ENCODE data around the gene MTA2. TPM values are rescaled to one million over a fixed set of nuclear protein-coding genes. Genes with fewer than 3 reads are reported as not detected.
A peak's percentile ranks its signal among the peaks of the same experiment; 100 is the strongest.

The MTA2 gene
- total RNA-seq, 1 donor from 2014 or later = 63.7 TPM

DNA sequence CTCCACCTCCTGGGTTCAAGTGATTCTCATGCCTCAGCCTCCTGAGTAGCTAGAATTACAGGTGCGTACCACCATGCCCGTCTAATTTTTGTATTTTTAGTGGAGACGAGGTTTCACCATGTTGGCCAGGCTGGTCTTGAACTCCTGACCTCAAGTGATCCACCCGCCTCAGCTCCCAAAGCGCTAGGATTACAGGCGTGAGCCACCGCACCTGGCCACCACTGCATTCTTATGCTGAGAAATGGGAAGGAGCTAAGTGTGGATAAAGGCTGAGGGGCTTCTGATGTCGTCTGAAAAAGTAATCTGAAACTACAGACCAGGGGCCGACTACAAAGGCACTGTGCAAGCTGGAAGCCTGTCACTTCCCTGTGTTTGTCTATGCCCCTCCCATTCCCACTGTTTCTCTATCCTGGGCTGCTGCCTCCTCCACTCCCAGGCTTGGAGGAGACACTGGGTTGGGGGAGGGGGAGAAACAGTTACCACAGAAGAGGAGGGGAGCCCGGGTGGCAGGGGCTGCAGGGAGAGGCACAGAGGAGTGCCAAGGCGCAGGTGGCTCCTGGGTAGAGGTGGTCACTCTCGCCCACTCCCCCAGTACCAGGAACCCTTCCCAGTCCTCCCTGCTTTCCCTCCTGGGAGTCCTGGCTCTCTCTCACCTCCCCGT, 2.9 kb upstream of the MTA2 start:
- no peak overlapping the region for H3K9ac ChIP-seq (ENCODE audit: low read depth in 1 of 3, low read length in 3 of 3)
- peaks cover 23 to 30% (median 26%) of the 10 kb centered on the region in 3 donors for H3K4me1 ChIP-seq (ENCODE audit: control insufficient read depth in 3 of 3, insufficient read depth in 3 of 3, low read length in 3 of 3)
- H3K4me3 ChIP-seq (ENCODE audit: low read length in 3 of 3) = no peak overlapping the region
- no peaks in the 10 kb centered on the region for H3K9me3 ChIP-seq (ENCODE audit: control insufficient read depth in 3 of 3, low read length in 3 of 3)
- H3K36me3 ChIP-seq (ENCODE audit: control insufficient read depth in 3 of 3, insufficient read depth in 3 of 3, low read length in 3 of 3) = peaks cover 19 to 21% (median 21%) of the 10 kb centered on the region in 3 donors
- no peak overlapping the region for H3K27ac ChIP-seq (ENCODE audit: low read depth, low read length)
- H3K27me3 ChIP-seq (ENCODE audit: control insufficient read depth in 3 of 3, insufficient read depth in 3 of 3, low read length in 3 of 3) = no peaks in the 10 kb centered on the region

DNA sequence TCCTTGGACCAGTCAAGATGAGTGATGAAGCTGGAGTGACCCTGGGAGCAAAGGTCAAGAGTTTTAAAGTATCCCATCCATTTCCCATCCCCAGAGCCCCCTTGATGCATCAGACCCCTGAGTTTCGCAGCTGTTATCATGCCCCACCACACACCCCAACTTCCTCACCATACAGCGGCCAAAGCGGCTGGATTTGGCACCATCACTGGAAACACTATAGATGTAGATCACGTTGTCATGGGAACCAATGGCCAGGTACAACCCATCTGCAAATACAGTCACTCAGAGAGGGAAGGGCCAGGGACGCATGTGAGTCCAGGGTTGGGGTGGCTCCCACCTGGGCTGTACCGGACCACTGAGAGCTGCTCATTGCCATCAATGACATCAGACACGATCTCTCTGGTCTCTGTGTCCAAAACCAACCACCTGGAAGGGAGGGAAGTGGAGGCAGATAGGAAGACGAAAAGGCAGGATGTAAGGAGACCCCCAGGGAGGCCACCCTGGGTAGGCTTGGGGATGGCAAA, 2.2 kb upstream of the MTA2 start:
- no peak overlapping the region for H3K4me3 ChIP-seq (ENCODE audit: low read length in 3 of 3)
- no peaks in the 10 kb centered on the region for H3K27me3 ChIP-seq (ENCODE audit: control insufficient read depth in 3 of 3, insufficient read depth in 3 of 3, low read length in 3 of 3)
- no peaks in the 10 kb centered on the region for H3K9me3 ChIP-seq (ENCODE audit: control insufficient read depth in 3 of 3, low read length in 3 of 3)
- H3K4me1 ChIP-seq (ENCODE audit: control insufficient read depth in 3 of 3, insufficient read depth in 3 of 3, low read length in 3 of 3) = peaks cover 30 to 37% (median 32%) of the 10 kb centered on the region in 3 donors
- peaks cover 15 to 21% (median 20%) of the 10 kb centered on the region in 3 donors for H3K36me3 ChIP-seq (ENCODE audit: control insufficient read depth in 3 of 3, insufficient read depth in 3 of 3, low read length in 3 of 3)
- H3K27ac ChIP-seq (ENCODE audit: low read depth, low read length) = no peak overlapping the region
- H3K9ac ChIP-seq (ENCODE audit: low read depth in 1 of 3, low read length in 3 of 3) = peak overlapping the region in 1 of 3 donors; percentile 8

DNA sequence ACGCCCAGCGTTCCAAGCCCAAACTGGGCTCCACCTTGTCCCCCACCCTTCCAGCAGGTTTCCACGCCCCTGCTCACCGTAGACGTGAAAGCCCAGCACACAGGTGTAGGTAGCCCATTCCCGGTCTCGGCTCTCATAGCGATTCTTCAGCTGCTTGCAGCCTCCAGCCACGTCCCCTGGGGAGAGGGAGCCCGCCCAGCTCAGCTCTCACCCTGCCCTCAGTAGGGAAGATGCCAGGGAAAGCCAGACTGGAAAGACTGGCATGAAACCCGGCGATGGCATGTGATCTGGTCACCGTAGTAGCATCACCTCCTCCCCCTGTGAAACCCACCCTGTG, 1.4 kb upstream of the MTA2 start:
- peak overlapping the region; percentile 83 to 86 (median 85) for H3K4me3 ChIP-seq (ENCODE audit: low read length in 3 of 3)
- peaks cover 33 to 44% (median 35%) of the 10 kb centered on the region in 3 donors for H3K4me1 ChIP-seq (ENCODE audit: control insufficient read depth in 3 of 3, insufficient read depth in 3 of 3, low read length in 3 of 3)
- peak overlapping the region; percentile 20 to 89 (median 79) for H3K9ac ChIP-seq (ENCODE audit: low read depth in 1 of 3, low read length in 3 of 3)
- H3K27me3 ChIP-seq (ENCODE audit: control insufficient read depth in 3 of 3, insufficient read depth in 3 of 3, low read length in 3 of 3) = no peaks in the 10 kb centered on the region
- H3K9me3 ChIP-seq (ENCODE audit: control insufficient read depth in 3 of 3, low read length in 3 of 3) = no peaks in the 10 kb centered on the region
- H3K27ac ChIP-seq (ENCODE audit: low read depth, low read length) = peak overlapping the region; percentile 88
- peaks cover 16 to 21% (median 20%) of the 10 kb centered on the region in 3 donors for H3K36me3 ChIP-seq (ENCODE audit: control insufficient read depth in 3 of 3, insufficient read depth in 3 of 3, low read length in 3 of 3)

GRCh38 chr11:62602141-62603071, 741 bp upstream of the MTA2 start:
- Histone ChIP-seq H3K9me3 (ENCODE audit: control insufficient read depth in 3 of 3, low read length in 3 of 3) (no peaks in the 10 kb centered on the region), H3K9ac (ENCODE audit: low read depth in 1 of 3, low read length in 3 of 3) (peak overlapping the region; percentile 79 to 89 (median 80)), H3K4me3 (ENCODE audit: low read length in 3 of 3) (peak overlapping the region; percentile 83 to 86 (median 85)), H3K27me3 (ENCODE audit: control insufficient read depth in 3 of 3, insufficient read depth in 3 of 3, low read length in 3 of 3) (no peaks in the 10 kb centered on the region), H3K27ac (ENCODE audit: low read depth, low read length) (peak overlapping the region; percentile 88), H3K4me1 (ENCODE audit: control insufficient read depth in 3 of 3, insufficient read depth in 3 of 3, low read length in 3 of 3) (peaks cover 33 to 46% (median 35%) of the 10 kb centered on the region in 3 donors), H3K36me3 (ENCODE audit: control insufficient read depth in 3 of 3, insufficient read depth in 3 of 3, low read length in 3 of 3) (peaks cover 18 to 27% (median 24%) of the 10 kb centered on the region in 3 donors)

DNA sequence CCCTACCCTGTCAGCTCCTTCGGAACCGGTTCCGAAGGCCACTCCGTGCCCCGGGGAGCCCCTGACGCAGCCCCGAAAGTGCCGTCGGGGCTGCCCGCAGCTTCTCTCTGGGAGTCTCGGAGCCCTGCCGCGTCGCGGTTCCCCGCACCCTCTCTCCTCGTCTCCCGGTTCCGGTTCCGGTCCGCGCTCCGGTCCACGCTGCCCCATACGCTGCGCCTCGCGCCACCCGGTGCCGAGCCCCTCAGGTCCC, 618 bp downstream of the MTA2 start:
- H3K27ac ChIP-seq (ENCODE audit: low read depth, low read length) = peak overlapping the region; percentile 88
- H3K9me3 ChIP-seq (ENCODE audit: control insufficient read depth in 3 of 3, low read length in 3 of 3) = no peaks in the 10 kb centered on the region
- peaks cover 26 to 33% (median 32%) of the 10 kb centered on the region in 3 donors for H3K36me3 ChIP-seq (ENCODE audit: control insufficient read depth in 3 of 3, insufficient read depth in 3 of 3, low read length in 3 of 3)
- H3K4me1 ChIP-seq (ENCODE audit: control insufficient read depth in 3 of 3, insufficient read depth in 3 of 3, low read length in 3 of 3) = peaks cover 33 to 46% (median 35%) of the 10 kb centered on the region in 3 donors
- peak overlapping the region; percentile 86 to 94 (median 89) for H3K9ac ChIP-seq (ENCODE audit: low read depth in 1 of 3, low read length in 3 of 3)
- H3K4me3 ChIP-seq (ENCODE audit: low read length in 3 of 3) = peak overlapping the region; percentile 83 to 86 (median 85)
- H3K27me3 ChIP-seq (ENCODE audit: control insufficient read depth in 3 of 3, insufficient read depth in 3 of 3, low read length in 3 of 3) = no peaks in the 10 kb centered on the region

DNA sequence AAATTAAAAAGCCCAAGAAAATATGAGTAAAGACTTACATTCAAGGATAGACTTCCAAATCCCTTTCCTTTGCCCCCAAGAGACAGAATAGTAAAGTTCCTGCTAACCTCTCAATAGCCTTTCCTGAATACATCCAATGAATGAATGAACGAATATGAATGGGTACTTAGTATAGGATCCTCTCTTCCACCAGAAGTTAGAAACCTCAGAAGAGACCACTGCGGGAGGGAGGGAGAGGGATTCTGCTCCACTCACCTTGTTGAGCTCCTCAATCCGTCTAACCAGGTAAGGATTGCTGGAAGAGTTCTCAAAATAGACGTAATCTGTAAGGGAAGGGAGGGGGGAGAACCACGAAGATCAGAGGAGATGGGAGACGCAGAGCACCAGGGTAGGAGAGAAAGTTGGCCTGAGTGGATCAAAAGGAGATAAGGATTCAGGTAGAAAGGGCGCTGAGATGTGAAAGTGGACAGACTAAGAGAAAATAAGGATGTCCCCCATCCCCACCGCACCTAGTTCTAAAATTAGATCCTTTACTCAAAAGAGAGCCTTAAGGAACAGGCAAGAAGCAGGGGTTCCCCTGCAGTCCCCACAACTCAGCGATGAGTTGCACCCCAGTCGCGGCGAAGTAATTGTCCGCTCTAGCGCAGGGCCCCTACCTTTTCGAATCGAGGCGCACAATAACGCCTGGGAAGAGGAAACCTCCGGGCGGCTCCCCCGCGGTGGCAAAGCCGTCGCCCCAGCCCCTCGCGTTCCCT, 1.1 kb downstream of the MTA2 start:
- Histone ChIP-seq H3K4me1 (ENCODE audit: control insufficient read depth in 3 of 3, insufficient read depth in 3 of 3, low read length in 3 of 3) (peaks cover 33 to 46% (median 35%) of the 10 kb centered on the region in 3 donors), H3K9me3 (ENCODE audit: control insufficient read depth in 3 of 3, low read length in 3 of 3) (no peaks in the 10 kb centered on the region), H3K4me3 (ENCODE audit: low read length in 3 of 3) (peak overlapping the region; percentile 83 to 86 (median 85)), H3K27ac (ENCODE audit: low read depth, low read length) (peak overlapping the region; percentile 88), H3K27me3 (ENCODE audit: control insufficient read depth in 3 of 3, insufficient read depth in 3 of 3, low read length in 3 of 3) (no peaks in the 10 kb centered on the region), H3K36me3 (ENCODE audit: control insufficient read depth in 3 of 3, insufficient read depth in 3 of 3, low read length in 3 of 3) (peaks cover 29 to 35% (median 32%) of the 10 kb centered on the region in 3 donors), H3K9ac (ENCODE audit: low read depth in 1 of 3, low read length in 3 of 3) (peak overlapping the region; percentile 86 to 94 (median 89))

DNA sequence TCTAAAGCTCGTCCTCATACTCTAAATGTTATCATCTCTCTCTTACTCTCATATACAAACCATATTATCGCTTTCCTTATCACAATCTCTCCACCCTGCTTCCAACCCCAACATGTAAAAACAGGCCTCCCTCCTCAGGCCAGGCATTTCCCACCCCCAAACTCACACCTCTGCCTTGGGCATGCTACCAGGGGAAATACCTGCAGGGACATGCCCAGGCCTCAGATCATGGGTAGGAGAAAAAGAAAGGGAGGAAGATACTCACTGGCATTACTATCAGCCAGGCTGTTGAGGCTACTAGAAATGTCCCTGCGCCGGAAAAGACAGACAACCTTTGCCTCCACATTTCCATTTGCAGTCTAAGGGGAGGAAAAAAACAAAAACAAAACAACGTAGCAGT, 1.8 kb downstream of the MTA2 start:
- Histone ChIP-seq H3K36me3 (ENCODE audit: control insufficient read depth in 3 of 3, insufficient read depth in 3 of 3, low read length in 3 of 3) (peaks cover 34 to 37% (median 36%) of the 10 kb centered on the region in 3 donors), H3K27ac (ENCODE audit: low read depth, low read length) (peak overlapping the region; percentile 88), H3K4me3 (ENCODE audit: low read length in 3 of 3) (peak overlapping the region; percentile 49 to 86 (median 83)), H3K4me1 (ENCODE audit: control insufficient read depth in 3 of 3, insufficient read depth in 3 of 3, low read length in 3 of 3) (peaks cover 33 to 46% (median 35%) of the 10 kb centered on the region in 3 donors), H3K9me3 (ENCODE audit: control insufficient read depth in 3 of 3, low read length in 3 of 3) (no peaks in the 10 kb centered on the region), H3K27me3 (ENCODE audit: control insufficient read depth in 3 of 3, insufficient read depth in 3 of 3, low read length in 3 of 3) (no peaks in the 10 kb centered on the region), H3K9ac (ENCODE audit: low read depth in 1 of 3, low read length in 3 of 3) (peak overlapping the region in 2 of 3 donors; percentile 62 to 94)

DNA sequence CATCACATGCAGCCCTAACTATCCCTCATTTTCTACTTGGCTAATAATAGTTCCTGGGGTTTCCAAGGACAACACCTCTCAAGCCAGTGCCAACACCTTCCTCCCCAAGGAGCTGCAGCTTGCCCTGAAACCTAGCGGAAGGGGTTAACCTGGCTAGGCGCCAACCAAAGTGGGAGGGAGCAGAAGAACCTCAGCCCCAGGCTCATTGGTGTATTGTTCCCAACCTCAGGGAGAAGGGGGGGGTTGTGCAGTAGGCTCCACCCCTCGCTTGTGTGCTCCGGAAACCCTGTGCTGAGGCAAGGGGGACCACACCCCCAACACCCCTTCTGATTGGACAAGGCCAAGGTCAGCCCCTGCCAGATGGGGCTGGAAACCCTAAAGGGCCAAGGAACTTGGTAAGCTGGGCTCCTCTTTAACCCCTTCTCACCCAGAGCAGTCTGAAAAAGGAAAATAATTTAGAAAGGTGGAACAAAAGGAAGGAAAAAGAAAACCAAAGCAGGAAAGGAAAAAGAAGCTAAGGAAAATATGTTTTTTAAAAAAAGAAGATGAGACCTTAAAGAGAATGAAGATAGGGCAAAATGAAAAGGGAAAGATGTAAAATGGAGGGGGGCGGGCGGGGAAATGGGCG, 2.5 kb downstream of the MTA2 start:
- H3K4me3 ChIP-seq (ENCODE audit: low read length in 3 of 3) = peak overlapping the region in 2 of 3 donors; percentile 35 to 86
- peaks cover 39 to 43% (median 41%) of the 10 kb centered on the region in 3 donors for H3K36me3 ChIP-seq (ENCODE audit: control insufficient read depth in 3 of 3, insufficient read depth in 3 of 3, low read length in 3 of 3)
- H3K27me3 ChIP-seq (ENCODE audit: control insufficient read depth in 3 of 3, insufficient read depth in 3 of 3, low read length in 3 of 3) = no peaks in the 10 kb centered on the region
- H3K4me1 ChIP-seq (ENCODE audit: control insufficient read depth in 3 of 3, insufficient read depth in 3 of 3, low read length in 3 of 3) = peaks cover 33 to 46% (median 35%) of the 10 kb centered on the region in 3 donors
- peak overlapping the region; percentile 88 for H3K27ac ChIP-seq (ENCODE audit: low read depth, low read length)
- H3K9me3 ChIP-seq (ENCODE audit: control insufficient read depth in 3 of 3, low read length in 3 of 3) = no peaks in the 10 kb centered on the region
- peak overlapping the region in 2 of 3 donors; percentile 16 to 62 for H3K9ac ChIP-seq (ENCODE audit: low read depth in 1 of 3, low read length in 3 of 3)

- Histone ChIP-seq H3K9me3 (ENCODE audit: control insufficient read depth in 3 of 3, low read length in 3 of 3) (no peaks in the 10 kb centered on the region), H3K27ac (ENCODE audit: low read depth, low read length) (no peak overlapping the region), H3K4me3 (ENCODE audit: low read length in 3 of 3) (no peak overlapping the region), H3K4me1 (ENCODE audit: control insufficient read depth in 3 of 3, insufficient read depth in 3 of 3, low read length in 3 of 3) (peaks cover 36 to 42% (median 42%) of the 10 kb centered on the region in 3 donors), H3K36me3 (ENCODE audit: control insufficient read depth in 3 of 3, insufficient read depth in 3 of 3, low read length in 3 of 3) (peaks cover 46 to 49% (median 48%) of the 10 kb centered on the region in 3 donors), H3K27me3 (ENCODE audit: control insufficient read depth in 3 of 3, insufficient read depth in 3 of 3, low read length in 3 of 3) (no peaks in the 10 kb centered on the region), H3K9ac (ENCODE audit: low read depth in 1 of 3, low read length in 3 of 3) (no peak overlapping the region)
Measured at GRCh38 chr11:62595124-62595523, 6.5 kb downstream of the MTA2 start.

Measured in skeletal muscle tissue (tissue), 4 donors.